Spleen (tissue), 3 donors: ENCODE results near the gene MPP7.

Experiments
- POLR2A ChIP-seq, 3 donors: fragments of 450-650 bp; IDR thresholded peaks; one replicate each; pipeline ENCODE4 v1.5.1; 2017; ENCODE audit warnings: antibody characterized with exemption in 3 of 3, mild to moderate bottlenecking in 1 of 3
- POLR2AphosphoS5 ChIP-seq, 3 donors: sonication (generic); formaldehyde crosslinking; IDR thresholded peaks; one replicate each; pipeline ENCODE4 v1.5.1; 2017; ENCODE audit warnings: antibody characterized with exemption in 3 of 3

GRCh38 chr10:28315140-28315539, 12.3 kb upstream of the MPP7 start:
- TF ChIP-seq POLR2AphosphoS5 (IDR thresholded peaks at IDR 0.05) (no peak), POLR2A (IDR thresholded peaks at IDR 0.05) (no peak)
